B cell (primary cell): Measurements from ENCODE around the gene PLCE1. TPM values are rescaled to one million over a fixed set of nuclear protein-coding genes. Genes with fewer than 3 reads are reported as not detected.

Experiments used
- polyA plus RNA-seq: library from polyadenylated mRNA; depleted of rRNA; stranded (reverse); fragments of >200 nt; gene quantifications from 2 replicates; pipeline ENCODE4 v1.2.3, GENCODE V29; 2012
- total RNA-seq, 2 donors: library from RNA; stranded (reverse); fragments of 120-200 nt in 1 of 2; gene quantifications; 1 replicate in 1 of 2; 2 replicates in 1 of 2; pipeline versions ENCODE4 v1.2.3 to v1.2.4, GENCODE V29; 2013 to 2022

PLCE1 gene
- total and polyA plus RNA-seq, 2 donors (not counting 1 experiment from before 2014, with no cell fraction given): not detected

Other genes with a start within 250 kb of the PLCE1 start
- not detected in 2 replicates for gene LGI1, start 236.0 kb upstream of the PLCE1 start, total RNA-seq
- not detected in 2 replicates for gene LGI1, start 236.0 kb upstream of the PLCE1 start, polyA plus RNA-seq
- 2.6 and 2.8 TPM in 2 replicates for gene SLC35G1, start 100.0 kb upstream of the PLCE1 start, total RNA-seq
- 0.66 and 1.7 TPM in 2 replicates for gene SLC35G1, start 100.0 kb upstream of the PLCE1 start, polyA plus RNA-seq